Astrocyte (in vitro differentiated cells and primary cell): Measurements from ENCODE around the gene MCTP1.

Source experiments
- EZH2 ChIP-seq: IDR thresholded peaks from 2 replicates; pipeline ENCODE4 v1.6.1; 2012; ENCODE audit warnings: mild to moderate bottlenecking, low read length, inconsistent platforms; ENCODE audit not compliant: insufficient read depth
- TF ChIP-seq, protein P1 (sequence below): IDR thresholded peaks from 2 replicates; pipeline ENCODE4 v1.5.1; 2011; ENCODE audit warnings: low read depth, mild to moderate bottlenecking, inconsistent platforms, low read length, moderate library complexity; ENCODE audit not compliant: insufficient read depth

DNA sequence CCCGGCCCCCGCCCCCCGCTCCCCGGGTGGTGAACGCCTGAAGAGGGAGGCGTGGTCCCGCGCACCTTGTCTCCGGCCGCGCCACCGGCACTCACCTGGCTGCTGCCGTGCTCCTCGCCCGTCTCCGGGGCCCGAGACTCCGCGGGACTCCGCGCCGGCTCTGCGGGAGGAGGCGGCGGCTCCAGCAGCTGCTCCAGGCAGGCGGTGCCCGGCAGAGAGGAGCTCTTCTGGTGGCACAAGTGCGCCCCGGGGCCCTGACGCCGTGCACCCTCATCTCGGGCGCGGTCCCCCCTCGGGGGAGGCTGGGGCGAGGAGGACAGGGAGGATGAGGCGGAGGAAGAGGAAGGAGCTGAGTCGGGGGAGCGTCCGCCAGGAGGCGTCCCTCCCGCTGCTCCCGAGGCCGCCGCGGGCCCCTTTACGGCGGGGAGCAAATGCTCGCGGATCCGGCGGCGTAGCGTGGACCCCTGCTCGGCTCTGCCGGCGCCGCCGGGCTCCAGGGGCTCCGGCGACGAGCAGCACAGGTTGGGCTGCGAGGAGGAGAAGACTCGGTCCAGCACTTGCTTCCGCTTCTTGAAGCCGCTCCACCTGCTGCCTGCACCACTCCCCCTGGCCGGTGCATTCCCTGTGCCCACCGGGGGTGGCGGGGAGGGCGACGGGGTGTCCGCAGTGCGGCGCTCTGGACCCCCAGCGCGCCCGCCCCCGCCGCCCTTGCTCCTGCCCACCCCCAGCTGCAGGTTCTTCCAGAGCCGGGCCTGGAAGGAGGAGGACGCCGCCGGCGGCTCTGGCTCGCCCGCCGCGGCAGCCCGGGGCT is 928 bp downstream of the MCTP1 start:
- TF ChIP-seq, protein P1, sequence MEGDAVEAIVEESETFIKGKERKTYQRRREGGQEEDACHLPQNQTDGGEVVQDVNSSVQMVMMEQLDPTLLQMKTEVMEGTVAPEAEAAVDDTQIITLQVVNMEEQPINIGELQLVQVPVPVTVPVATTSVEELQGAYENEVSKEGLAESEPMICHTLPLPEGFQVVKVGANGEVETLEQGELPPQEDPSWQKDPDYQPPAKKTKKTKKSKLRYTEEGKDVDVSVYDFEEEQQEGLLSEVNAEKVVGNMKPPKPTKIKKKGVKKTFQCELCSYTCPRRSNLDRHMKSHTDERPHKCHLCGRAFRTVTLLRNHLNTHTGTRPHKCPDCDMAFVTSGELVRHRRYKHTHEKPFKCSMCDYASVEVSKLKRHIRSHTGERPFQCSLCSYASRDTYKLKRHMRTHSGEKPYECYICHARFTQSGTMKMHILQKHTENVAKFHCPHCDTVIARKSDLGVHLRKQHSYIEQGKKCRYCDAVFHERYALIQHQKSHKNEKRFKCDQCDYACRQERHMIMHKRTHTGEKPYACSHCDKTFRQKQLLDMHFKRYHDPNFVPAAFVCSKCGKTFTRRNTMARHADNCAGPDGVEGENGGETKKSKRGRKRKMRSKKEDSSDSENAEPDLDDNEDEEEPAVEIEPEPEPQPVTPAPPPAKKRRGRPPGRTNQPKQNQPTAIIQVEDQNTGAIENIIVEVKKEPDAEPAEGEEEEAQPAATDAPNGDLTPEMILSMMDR = no peak
- peak; percentile 73 for TF ChIP-seq EZH2
